Measurements from ENCODE around the gene RRAGB. TPM values are rescaled to one million over a fixed set of nuclear protein-coding genes. Genes with fewer than 3 reads are reported as not detected.
"Not testable (repeated sequence)": the region's sequence is repeated elsewhere in the genome, so short reads cannot be mapped to it uniquely, and the experiment has no call there.

Gene RRAGB
- total RNA-seq, 6 donors from 2014 or later: 13.7 to 50.3 (median 27.6) TPM

- Histone ChIP-seq H3K4me1 (no peaks in the 10 kb centered on the region), H3K36me3 (peaks cover 0 to 18% (median 0%) of the 10 kb centered on the region in 4 donors), H3K9me3 (no peaks in the 10 kb centered on the region), H3K4me3 (no peak overlapping the region), H3K27ac (no peak overlapping the region), H3K27me3 (no peaks in the 10 kb centered on the region)
- no peak for TF ChIP-seq EP300 (IDR thresholded peaks at IDR 0.05)
- TF ChIP-seq, protein P1, sequence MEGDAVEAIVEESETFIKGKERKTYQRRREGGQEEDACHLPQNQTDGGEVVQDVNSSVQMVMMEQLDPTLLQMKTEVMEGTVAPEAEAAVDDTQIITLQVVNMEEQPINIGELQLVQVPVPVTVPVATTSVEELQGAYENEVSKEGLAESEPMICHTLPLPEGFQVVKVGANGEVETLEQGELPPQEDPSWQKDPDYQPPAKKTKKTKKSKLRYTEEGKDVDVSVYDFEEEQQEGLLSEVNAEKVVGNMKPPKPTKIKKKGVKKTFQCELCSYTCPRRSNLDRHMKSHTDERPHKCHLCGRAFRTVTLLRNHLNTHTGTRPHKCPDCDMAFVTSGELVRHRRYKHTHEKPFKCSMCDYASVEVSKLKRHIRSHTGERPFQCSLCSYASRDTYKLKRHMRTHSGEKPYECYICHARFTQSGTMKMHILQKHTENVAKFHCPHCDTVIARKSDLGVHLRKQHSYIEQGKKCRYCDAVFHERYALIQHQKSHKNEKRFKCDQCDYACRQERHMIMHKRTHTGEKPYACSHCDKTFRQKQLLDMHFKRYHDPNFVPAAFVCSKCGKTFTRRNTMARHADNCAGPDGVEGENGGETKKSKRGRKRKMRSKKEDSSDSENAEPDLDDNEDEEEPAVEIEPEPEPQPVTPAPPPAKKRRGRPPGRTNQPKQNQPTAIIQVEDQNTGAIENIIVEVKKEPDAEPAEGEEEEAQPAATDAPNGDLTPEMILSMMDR (IDR thresholded peaks at IDR 0.05): no peak
- no peak for TF ChIP-seq POLR2AphosphoS5 (IDR thresholded peaks at IDR 0.05)
- TF ChIP-seq POLR2A (IDR thresholded peaks at IDR 0.05): no peak
- WGBS, 2 donors: 79 to 100% methylated on average over 1 of the region's 1 CpG
- ATAC-seq (ENCODE audit: low FRiP score in 2 of 2) (no peak), DNase-seq (no peak)
Observed at GRCh38 chrX:55759478-55759877, 41.9 kb downstream of the RRAGB start.

DNA sequence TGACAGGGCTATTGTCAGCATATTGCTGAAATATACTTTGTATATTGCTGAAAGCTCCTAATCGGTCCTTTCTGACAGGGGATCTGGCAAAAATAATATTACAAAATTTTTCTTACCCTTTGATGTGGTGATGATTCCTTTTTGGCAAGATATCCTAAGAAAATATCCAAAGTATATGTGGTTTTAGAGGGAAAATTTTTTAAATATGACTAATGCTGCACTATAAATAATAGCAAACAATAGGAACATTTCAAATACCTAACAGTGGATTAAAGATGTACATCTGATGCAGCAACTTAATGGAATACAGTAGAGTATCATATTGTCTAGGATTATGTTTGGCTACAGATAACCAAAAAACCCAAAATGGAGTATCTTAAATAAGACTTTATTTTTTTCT is 49.6 kb downstream of the RRAGB start:
- no peaks in the 10 kb centered on the region for H3K27me3 ChIP-seq
- DNase-seq (no peak), ATAC-seq (ENCODE audit: low FRiP score in 2 of 2) (no peak)
- H3K27ac ChIP-seq: no peak overlapping the region
- TF ChIP-seq POLR2AphosphoS5 (IDR thresholded peaks at IDR 0.05) (no peak), EP300 (IDR thresholded peaks at IDR 0.05) (no peak), POLR2A (IDR thresholded peaks at IDR 0.05) (no peak)
- TF ChIP-seq, protein P1 (IDR thresholded peaks at IDR 0.05): no peak
- 65 to 81% methylated on average over 1 of the region's 1 CpG for WGBS, 2 donors
- H3K36me3 ChIP-seq: peaks cover 0 to 3% (median 0%) of the 10 kb centered on the region in 4 donors
- peaks cover 0 to 6% (median 0%) of the 10 kb centered on the region in 4 donors for H3K9me3 ChIP-seq
- H3K4me3 ChIP-seq: no peak overlapping the region
- no peaks in the 10 kb centered on the region for H3K4me1 ChIP-seq

DNA sequence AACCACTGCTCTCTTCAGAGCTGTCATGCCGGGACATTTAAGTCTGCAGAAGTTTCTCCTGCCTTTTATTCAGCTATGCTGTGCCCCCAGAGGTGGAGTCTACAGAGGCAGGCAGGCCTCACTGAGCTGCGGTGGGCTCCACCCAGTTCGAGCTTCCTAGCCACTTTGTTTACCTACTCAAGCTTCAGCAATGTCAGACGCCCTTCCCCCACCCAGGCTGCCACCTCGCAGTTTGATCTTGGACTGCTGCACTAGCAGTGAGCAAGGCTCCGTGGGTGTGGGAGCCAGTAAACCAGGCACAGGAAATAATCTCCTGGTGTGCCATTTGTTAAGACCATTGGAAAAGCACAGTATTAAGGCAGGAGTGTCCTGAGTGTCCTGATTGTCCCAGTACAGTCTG is 56.9 kb downstream of the RRAGB start:
- DNase-seq: peak in 1 of 2 donors; percentile 22
- WGBS, 2 donors: 39 to 40% methylated on average over 2 to 6 of the region's 6 CpGs

DNA sequence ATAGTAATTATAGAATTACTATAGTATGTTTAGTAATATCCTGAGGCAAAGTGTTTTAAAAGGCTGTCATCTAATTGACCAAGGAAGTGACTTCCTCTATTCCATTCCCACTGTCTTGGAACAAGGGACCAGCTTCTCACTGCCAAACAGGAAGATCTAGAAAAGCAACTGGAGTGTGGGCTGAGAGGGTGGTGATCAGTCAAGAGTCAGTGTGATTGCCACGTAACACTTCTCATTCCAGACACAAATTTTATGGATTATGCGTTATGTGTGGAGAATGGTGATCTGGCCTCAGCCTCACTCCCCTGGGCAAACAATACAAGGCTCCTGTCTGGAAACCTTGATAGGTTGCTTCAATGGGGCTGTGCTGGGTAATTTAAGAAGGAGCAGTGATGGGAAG is 60.0 kb downstream of the RRAGB start:
- ATAC-seq (ENCODE audit: low FRiP score in 2 of 2): no peak
- Histone ChIP-seq H3K9me3 (no peaks in the 10 kb centered on the region), H3K27ac (no peak overlapping the region), H3K36me3 (no peaks in the 10 kb centered on the region), H3K27me3 (no peaks in the 10 kb centered on the region), H3K4me1 (no peaks in the 10 kb centered on the region), H3K4me3 (no peak overlapping the region)
- DNase-seq: no peak
- WGBS, 2 donors: 77% methylated on average over 2 of the region's 2 CpGs; no CpG with 5 or more reads in 1 of the 2 donors
- TF ChIP-seq POLR2AphosphoS5 (IDR thresholded peaks at IDR 0.05) (no peak), POLR2A (IDR thresholded peaks at IDR 0.05) (no peak), EP300 (IDR thresholded peaks at IDR 0.05) (no peak)

More for the DNA sequence above, 56.9 kb downstream of the RRAGB start:
- H3K4me3 ChIP-seq; H3K9me3 ChIP-seq; H3K36me3 ChIP-seq; H3K4me1 ChIP-seq; ATAC-seq (ENCODE audit: low FRiP score in 2 of 2); H3K27ac ChIP-seq; H3K27me3 ChIP-seq: not testable (repeated sequence)
- peak in 1 of 2 donors; percentile 15 for TF ChIP-seq POLR2AphosphoS5 (IDR thresholded peaks at IDR 0.05)

DNA sequence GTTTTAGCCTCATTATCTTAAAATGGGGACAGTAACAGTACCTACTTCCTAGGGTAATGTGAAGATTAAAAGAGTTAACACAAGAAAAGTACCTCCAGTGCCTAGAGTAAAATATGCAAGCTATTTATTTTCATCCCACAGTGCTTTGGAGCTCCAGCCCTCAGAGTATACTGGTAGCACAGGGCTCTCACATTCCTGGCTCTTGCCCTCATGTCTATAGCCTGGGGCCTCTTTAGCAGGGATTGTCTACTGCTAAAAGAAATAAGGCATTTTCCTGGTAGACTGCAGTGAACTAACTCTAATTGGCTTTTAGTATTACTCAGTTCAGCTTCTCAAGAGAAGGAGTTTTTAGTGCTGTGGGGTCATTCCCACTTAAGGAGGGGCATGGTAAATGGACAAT is 60.8 kb downstream of the RRAGB start:
- DNase-seq (no peak), ATAC-seq (ENCODE audit: low FRiP score in 2 of 2) (no peak)
- Histone ChIP-seq H3K4me1 (no peaks in the 10 kb centered on the region), H3K27me3 (no peaks in the 10 kb centered on the region), H3K9me3 (no peaks in the 10 kb centered on the region), H3K36me3 (no peaks in the 10 kb centered on the region), H3K27ac (no peak overlapping the region), H3K4me3 (no peak overlapping the region)
- TF ChIP-seq, protein P1 (IDR thresholded peaks at IDR 0.05): no peak
- no peak for TF ChIP-seq POLR2AphosphoS5 (IDR thresholded peaks at IDR 0.05)
- TF ChIP-seq POLR2A (IDR thresholded peaks at IDR 0.05): no peak
- no peak for TF ChIP-seq EP300 (IDR thresholded peaks at IDR 0.05)

- no peak for ATAC-seq (ENCODE audit: low FRiP score in 2 of 2)
- Histone ChIP-seq H3K9me3 (no peaks in the 10 kb centered on the region), H3K27ac (no peak overlapping the region), H3K36me3 (no peaks in the 10 kb centered on the region), H3K27me3 (no peaks in the 10 kb centered on the region), H3K4me3 (no peak overlapping the region), H3K4me1 (no peaks in the 10 kb centered on the region)
- WGBS, 2 donors: 91 to 93% methylated on average over 1 to 3 of the region's 3 CpGs
- TF ChIP-seq EP300 (IDR thresholded peaks at IDR 0.05): no peak
- TF ChIP-seq POLR2AphosphoS5 (IDR thresholded peaks at IDR 0.05): no peak
- TF ChIP-seq, protein P1 (IDR thresholded peaks at IDR 0.05): no peak
- TF ChIP-seq POLR2A (IDR thresholded peaks at IDR 0.05): no peak
- DNase-seq: no peak
Observed at GRCh38 chrX:55783723-55784122, 66.2 kb downstream of the RRAGB start.

All from upper lobe of left lung (tissue), 6 donors.